Measurements from ENCODE around the gene PKD1L1.

The PKD1L1 gene

GRCh38 chr7:47875998-47876744, 72.1 kb downstream of the PKD1L1 start:
- no peak for DNase-seq (ENCODE audit: low read depth)

- DNase-seq (ENCODE audit: low read depth): no peak
These were observed 72.9 kb downstream of the PKD1L1 start for GRCh38 chr7:47875406-47875805.

GRCh38 chr7:47873762-47874161, 74.5 kb downstream of the PKD1L1 start:
- no peak for DNase-seq (ENCODE audit: low read depth)

GRCh38 chr7:47867286-47867685, 81.0 kb downstream of the PKD1L1 start:
- DNase-seq (ENCODE audit: low read depth): no peak

GRCh38 chr7:47866120-47866519, 82.1 kb downstream of the PKD1L1 start:
- DNase-seq (ENCODE audit: low read depth): no peak

GRCh38 chr7:47852330-47853245, 95.7 kb downstream of the PKD1L1 start:
- no peak for DNase-seq (ENCODE audit: low read depth)

GRCh38 chr7:47847207-47847606, 101.1 kb downstream of the PKD1L1 start:
- no peak for DNase-seq (ENCODE audit: low read depth)

- DNase-seq (ENCODE audit: low read depth): no peak
These were observed 102.0 kb downstream of the PKD1L1 start for GRCh38 chr7:47846138-47846836.

- no peak for DNase-seq (ENCODE audit: low read depth)
These were observed 104.0 kb downstream of the PKD1L1 start for GRCh38 chr7:47844311-47844710.

GRCh38 chr7:47843291-47843690, 105.0 kb downstream of the PKD1L1 start:
- no peak for DNase-seq (ENCODE audit: low read depth)

GRCh38 chr7:47839381-47839780, 108.9 kb downstream of the PKD1L1 start:
- DNase-seq (ENCODE audit: low read depth): no peak

- no peak for DNase-seq (ENCODE audit: low read depth)
These were observed 110.4 kb downstream of the PKD1L1 start for GRCh38 chr7:47837826-47838225.

GRCh38 chr7:47836503-47837202, 111.6 kb downstream of the PKD1L1 start:
- no peak for DNase-seq (ENCODE audit: low read depth)

- no peak for DNase-seq (ENCODE audit: low read depth)
These were observed 112.2 kb downstream of the PKD1L1 start for GRCh38 chr7:47836080-47836479.

- DNase-seq (ENCODE audit: low read depth): no peak
These were observed 115.1 kb downstream of the PKD1L1 start for GRCh38 chr7:47833211-47833610.

- no peak for DNase-seq (ENCODE audit: low read depth)
These were observed 116.1 kb downstream of the PKD1L1 start for GRCh38 chr7:47832105-47832715.

- no peak for DNase-seq (ENCODE audit: low read depth)
These were observed 118.3 kb downstream of the PKD1L1 start for GRCh38 chr7:47830015-47830414.

GRCh38 chr7:47827871-47828270, 120.4 kb downstream of the PKD1L1 start:
- DNase-seq (ENCODE audit: low read depth): no peak

- no peak for DNase-seq (ENCODE audit: low read depth)
These were observed 120.9 kb downstream of the PKD1L1 start for GRCh38 chr7:47827351-47827756.

- DNase-seq (ENCODE audit: low read depth): no peak
These were observed 121.5 kb downstream of the PKD1L1 start for GRCh38 chr7:47826754-47827153.

GRCh38 chr7:47819607-47819920, 128.7 kb downstream of the PKD1L1 start:
- DNase-seq (ENCODE audit: low read depth): no peak

Measured in stimulated activated CD8-positive, alpha-beta memory T cell treated with anti-CD3 and anti-CD28 coated beads, Interleukin-12 subunit alpha, Interleukin-12 subunit beta, amount 100 ng/mL, for 1 hour (primary cell).